Hepatocyte (in vitro differentiated cells): ENCODE measurements around the gene FLG. TPM values are rescaled to one million over a fixed set of nuclear protein-coding genes. Genes with fewer than 3 reads are reported as not detected.

ENCODE experiments used
- DNase-seq: peaks from one replicate; pipeline ENCODE4 v3.0.0-alpha.2; 2016; ENCODE audit warnings: low spot score
- H2AFZ ChIP-seq: fragments of 200-600 bp; sonication (generic); 2 replicates; pipeline ENCODE4 v1.6.0; 2016; ENCODE audit warnings: antibody characterized with exemption, mild to moderate bottlenecking
- H3K27ac ChIP-seq: fragments of 200-600 bp; sonication (generic); 2 replicates; pipeline ENCODE4 v1.5.1; 2016; ENCODE audit warnings: mild to moderate bottlenecking
- H3K27me3 ChIP-seq: fragments of 200-600 bp; sonication (generic); 2 replicates; pipeline ENCODE4 v1.6.1; 2016
- H3K36me3 ChIP-seq: fragments of 200-600 bp; sonication (generic); replicated peaks from 2 replicates; pipeline ENCODE4 v1.5.1; 2016; ENCODE audit warnings: low read depth; ENCODE audit not compliant: insufficient read depth
- H3K4me1 ChIP-seq: fragments of 200-600 bp; sonication (generic); 2 replicates; pipeline ENCODE4 v1.5.1; 2016; ENCODE audit warnings: mild to moderate bottlenecking, moderate library complexity; ENCODE audit not compliant: insufficient read depth
- H3K4me2 ChIP-seq: fragments of 200-600 bp; sonication (generic); 2 replicates; pipeline ENCODE4 v1.6.0; 2016
- H3K4me3 ChIP-seq: fragments of 200-600 bp; sonication (generic); 2 replicates; pipeline ENCODE4 v1.5.1; 2016; ENCODE audit warnings: mild to moderate bottlenecking
- H3K79me2 ChIP-seq: fragments of 200-600 bp; sonication (generic); 2 replicates; pipeline ENCODE4 v1.6.0; 2017; ENCODE audit warnings: mild to moderate bottlenecking
- H3K9me2 ChIP-seq: fragments of 200-600 bp; sonication (generic); replicated peaks from 2 replicates; pipeline ENCODE4 v1.6.0; 2017; ENCODE audit warnings: mild to moderate bottlenecking; ENCODE audit not compliant: insufficient read depth
- H3K9me3 ChIP-seq: fragments of 200-600 bp; sonication (generic); 2 replicates; pipeline ENCODE4 v1.5.1; 2016; ENCODE audit warnings: low read depth, mild to moderate bottlenecking
- H4K20me1 ChIP-seq: fragments of 200-600 bp; sonication (generic); 2 replicates; pipeline ENCODE4 v1.6.0; 2016; ENCODE audit warnings: mild to moderate bottlenecking; ENCODE audit not compliant: insufficient read depth, poor library complexity, severe bottlenecking
- EZH2 ChIP-seq: fragments of 200-600 bp; sonication (generic); IDR thresholded peaks from 2 replicates; pipeline ENCODE4 v1.6.1; 2016; ENCODE audit warnings: antibody characterized with exemption, mild to moderate bottlenecking, borderline replicate concordance
- EZH2phosphoT487 ChIP-seq: fragments of 200-600 bp; sonication (generic); IDR thresholded peaks from one replicate; pipeline ENCODE4 v1.6.1; 2018; ENCODE audit warnings: antibody characterized with exemption, mild to moderate bottlenecking, low read depth, moderate library complexity; ENCODE audit not compliant: unreplicated experiment, severe bottlenecking
- WGBS: methylation state at CpG from one replicate; pipeline ENCODE4 v1.1.6; 2016; ENCODE audit warnings: low lambda C conversion rate; ENCODE audit errors: missing lambda C conversion rate; 5-methylcytosine and 5-hydroxymethylcytosine counted together
- polyA plus RNA-seq: library from polyadenylated mRNA; unstranded; fragments of >200 nt; fragmentation: Nextera tagmentation; extraction: Ambion mirVana; gene quantifications from 2 replicates; pipeline ENCODE4 v1.2.1, GENCODE V29; 2016
- total RNA-seq: library from RNA; depleted of rRNA; stranded (reverse); fragments of >200 nt; gene quantifications from 2 replicates; pipeline ENCODE4 v1.2.3, GENCODE V29; 2014
- TF ChIP-seq, protein P1 (sequence below): fragments of 200-600 bp; sonication (generic); IDR thresholded peaks from 2 replicates; pipeline ENCODE4 v1.5.1; 2016; ENCODE audit warnings: antibody characterized with exemption, mild to moderate bottlenecking; ENCODE audit not compliant: poor library complexity

The FLG gene
- total RNA-seq (not detected in 2 replicates), polyA plus RNA-seq (not detected in 2 replicates)

DNA sequence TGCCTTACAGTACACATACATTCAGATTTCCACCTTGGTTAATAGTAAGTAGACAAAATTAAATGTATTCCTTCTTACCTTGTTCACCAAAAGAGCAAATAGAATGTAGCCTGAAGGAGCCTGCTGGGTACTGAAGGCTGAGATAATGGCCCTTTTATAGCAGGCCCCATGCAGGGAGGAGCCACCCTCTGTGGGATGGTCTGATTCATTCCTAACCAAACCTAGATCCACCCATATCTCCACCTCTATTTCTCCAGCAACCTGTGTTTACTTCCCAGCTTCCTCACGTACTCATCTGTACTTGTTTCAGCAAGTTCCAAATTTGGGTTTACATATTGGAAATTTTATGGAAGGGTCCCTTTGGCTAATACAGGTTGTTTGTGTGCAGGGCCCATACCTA lies at the start of gene FLG:
FLG (minus strand) TSS at position 129 of the 400 bp plus-strand sequence. CDS start 9,783 bp downstream, outside the sequence.
- TF ChIP-seq, protein P1, sequence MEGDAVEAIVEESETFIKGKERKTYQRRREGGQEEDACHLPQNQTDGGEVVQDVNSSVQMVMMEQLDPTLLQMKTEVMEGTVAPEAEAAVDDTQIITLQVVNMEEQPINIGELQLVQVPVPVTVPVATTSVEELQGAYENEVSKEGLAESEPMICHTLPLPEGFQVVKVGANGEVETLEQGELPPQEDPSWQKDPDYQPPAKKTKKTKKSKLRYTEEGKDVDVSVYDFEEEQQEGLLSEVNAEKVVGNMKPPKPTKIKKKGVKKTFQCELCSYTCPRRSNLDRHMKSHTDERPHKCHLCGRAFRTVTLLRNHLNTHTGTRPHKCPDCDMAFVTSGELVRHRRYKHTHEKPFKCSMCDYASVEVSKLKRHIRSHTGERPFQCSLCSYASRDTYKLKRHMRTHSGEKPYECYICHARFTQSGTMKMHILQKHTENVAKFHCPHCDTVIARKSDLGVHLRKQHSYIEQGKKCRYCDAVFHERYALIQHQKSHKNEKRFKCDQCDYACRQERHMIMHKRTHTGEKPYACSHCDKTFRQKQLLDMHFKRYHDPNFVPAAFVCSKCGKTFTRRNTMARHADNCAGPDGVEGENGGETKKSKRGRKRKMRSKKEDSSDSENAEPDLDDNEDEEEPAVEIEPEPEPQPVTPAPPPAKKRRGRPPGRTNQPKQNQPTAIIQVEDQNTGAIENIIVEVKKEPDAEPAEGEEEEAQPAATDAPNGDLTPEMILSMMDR = no peak
- TF ChIP-seq EZH2 = no peak
- TF ChIP-seq EZH2phosphoT487 = no peak
- H3K4me1 ChIP-seq = no peaks in the 10 kb centered on the region
- H3K79me2 ChIP-seq = no peaks in the 10 kb centered on the region
- H3K9me2 ChIP-seq = no peaks in the 10 kb centered on the region
- H4K20me1 ChIP-seq = no peaks in the 10 kb centered on the region
- no peak within 1 kb of the TSS for H3K27ac ChIP-seq
- no peak within 1 kb of the TSS for H3K4me3 ChIP-seq
- H3K27me3 ChIP-seq = no peaks in the 10 kb centered on the region
- H2AFZ ChIP-seq = no peak within 1 kb of the TSS
- 60% methylated on average over 1 of the region's 1 CpG for WGBS
- H3K36me3 ChIP-seq = no peaks in the 10 kb centered on the region
- H3K9me3 ChIP-seq = no peaks in the 10 kb centered on the region
- H3K4me2 ChIP-seq = no peak within 1 kb of the TSS
- no peak for DNase-seq

DNA sequence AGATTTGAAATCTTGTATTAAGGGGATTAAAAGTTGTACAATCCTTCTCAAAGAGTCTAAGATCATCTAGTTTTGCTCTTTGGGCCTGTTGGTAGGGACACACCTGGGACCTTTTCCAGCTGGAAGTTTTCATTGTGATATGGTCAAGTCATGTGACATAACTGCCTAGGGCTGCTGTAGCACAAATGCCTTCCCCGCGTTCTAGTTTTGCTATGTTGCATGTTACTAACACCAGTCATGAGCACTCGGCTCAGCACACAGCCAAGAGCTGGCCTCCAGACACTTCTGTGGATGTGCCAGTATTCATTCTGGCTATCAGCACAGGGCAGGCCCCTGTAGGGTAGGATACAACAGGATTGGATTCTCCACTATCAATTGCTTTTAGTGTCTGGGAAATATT lies 49.4 kb upstream of the FLG start:
- no peak for TF ChIP-seq EZH2
- no peak for TF ChIP-seq EZH2phosphoT487
- TF ChIP-seq, protein P1 = no peak
- H3K79me2 ChIP-seq = no peaks in the 10 kb centered on the region
- H3K4me1 ChIP-seq = no peaks in the 10 kb centered on the region
- no peaks in the 10 kb centered on the region for H3K27me3 ChIP-seq
- H3K9me2 ChIP-seq = no peaks in the 10 kb centered on the region
- H3K36me3 ChIP-seq = no peaks in the 10 kb centered on the region
- H2AFZ ChIP-seq = no peak overlapping the region
- H4K20me1 ChIP-seq = no peaks in the 10 kb centered on the region
- no peaks in the 10 kb centered on the region for H3K9me3 ChIP-seq
- DNase-seq = no peak
- no peak overlapping the region for H3K4me2 ChIP-seq
- 81% methylated on average over 3 of the region's 3 CpGs for WGBS
- H3K4me3 ChIP-seq = no peak overlapping the region
- H3K27ac ChIP-seq = no peak overlapping the region

DNA sequence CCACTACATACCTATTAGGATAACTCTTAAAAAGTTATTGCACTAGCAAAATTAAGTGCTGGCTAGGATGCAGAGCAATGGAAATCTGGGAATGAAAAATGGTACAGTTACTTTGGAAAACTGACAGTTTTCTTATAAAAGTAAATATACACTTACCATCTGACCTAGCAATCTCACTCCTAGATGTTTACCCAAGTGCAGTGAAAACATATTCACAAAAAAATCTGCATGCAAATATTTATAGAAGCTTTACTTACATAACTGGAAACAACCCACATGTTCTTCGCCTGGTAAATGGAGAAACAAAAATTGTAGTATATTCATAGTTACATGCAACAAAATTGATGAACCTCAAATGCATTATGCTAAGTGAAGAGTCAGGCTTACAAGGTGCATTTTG lies 47.6 kb upstream of the FLG start:
- TF ChIP-seq, protein P1 = no peak
- no peak for TF ChIP-seq EZH2phosphoT487
- no peak for TF ChIP-seq EZH2
- Histone ChIP-seq H3K4me1 (no peaks in the 10 kb centered on the region), H3K79me2 (no peaks in the 10 kb centered on the region), H3K27ac (no peak overlapping the region), H3K4me2 (no peak overlapping the region), H4K20me1 (no peaks in the 10 kb centered on the region), H3K4me3 (no peak overlapping the region), H3K36me3 (no peaks in the 10 kb centered on the region), H3K9me3 (no peaks in the 10 kb centered on the region), H2AFZ (no peak overlapping the region), H3K9me2 (no peaks in the 10 kb centered on the region), H3K27me3 (no peaks in the 10 kb centered on the region)
- no peak for DNase-seq
- 69% methylated on average over 1 of the region's 1 CpG for WGBS

DNA sequence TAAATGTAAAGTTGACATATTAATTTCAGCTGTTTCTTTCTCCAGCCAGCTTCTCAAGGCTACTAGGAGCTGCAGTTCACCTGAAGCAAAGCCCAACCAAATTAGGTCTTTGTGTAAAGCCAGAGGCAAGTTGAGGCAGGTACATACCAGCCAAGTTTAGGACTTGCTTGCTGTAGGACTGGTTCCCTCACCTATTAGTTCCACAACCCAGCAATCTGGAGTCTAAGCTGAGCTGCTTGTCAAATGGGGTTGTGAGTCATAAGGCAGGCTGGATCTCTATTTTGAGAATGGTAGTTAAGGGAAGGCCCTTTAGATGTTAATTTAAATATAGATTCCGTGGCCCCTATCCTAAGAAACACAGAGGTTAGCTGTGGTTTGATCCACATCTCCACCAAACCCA lies 42.4 kb upstream of the FLG start:
- Histone ChIP-seq H3K4me1 (no peaks in the 10 kb centered on the region), H3K27ac (no peak overlapping the region), H3K4me3 (no peak overlapping the region), H2AFZ (no peak overlapping the region), H3K9me3 (no peaks in the 10 kb centered on the region), H4K20me1 (no peaks in the 10 kb centered on the region), H3K27me3 (no peaks in the 10 kb centered on the region), H3K79me2 (no peaks in the 10 kb centered on the region), H3K4me2 (no peak overlapping the region), H3K9me2 (no peaks in the 10 kb centered on the region), H3K36me3 (no peaks in the 10 kb centered on the region)
- TF ChIP-seq EZH2 (no peak), EZH2phosphoT487 (no peak)
- TF ChIP-seq, protein P1 = no peak
- WGBS = 3% methylated on average over 1 of the region's 1 CpG
- DNase-seq = no peak
